ENCODE results near the gene FMO5. TPM values are rescaled to one million over a fixed set of nuclear protein-coding genes. Genes with fewer than 3 reads are reported as not detected.

Gene FMO5
- polyA plus RNA-seq, 1 donor (not counting 4 experiments of a cell fraction or from before 2014, with no cell fraction given): 0.31 TPM

DNA sequence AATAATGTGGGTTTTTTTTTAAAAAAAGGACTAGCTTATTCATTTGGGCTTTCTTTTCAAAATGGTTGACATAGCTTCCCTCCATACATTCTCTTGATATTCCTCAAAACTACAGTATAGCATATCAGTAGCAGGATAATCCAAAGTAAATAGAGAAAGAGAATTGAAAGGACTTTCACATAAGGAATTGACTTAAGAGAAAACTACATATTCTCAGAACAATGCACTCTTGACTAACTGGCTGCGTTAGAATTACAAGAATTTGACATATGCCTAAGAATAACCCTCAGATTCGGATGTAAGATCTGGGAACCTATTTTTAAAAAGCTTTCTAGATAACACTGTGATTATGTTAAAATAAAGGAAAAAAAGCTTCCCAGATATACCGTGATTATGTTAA lies 56.0 kb downstream of the FMO5 start:
- FAIRE-seq: no peak
- Histone ChIP-seq H3K9me1 (ENCODE audit: control insufficient read depth, extremely low read depth, insufficient read depth, low read length) (no peaks in the 10 kb centered on the region), H3K4me3 (ENCODE audit: control insufficient read depth in 2 of 3, extremely low read depth in 1 of 3, insufficient read depth in 2 of 3, low read depth in 1 of 3, low read length in 3 of 3) (peak overlapping the region in 2 of 3 experiments; percentile 95 to 97), H3K4me2 (ENCODE audit: control insufficient read depth, extremely low read depth, insufficient read depth, low read depth, low read length) (peak overlapping the region; percentile 57), H3K9ac (ENCODE audit: control insufficient read depth, extremely low read depth, insufficient read depth, low read length) (peak overlapping the region; percentile 34), H3K27me3 (ENCODE audit: control insufficient read depth, extremely low read depth, insufficient read depth, low read length) (no peaks in the 10 kb centered on the region), H3K4me1 (ENCODE audit: control insufficient read depth, extremely low read depth, insufficient read depth, low read length) (peaks cover 51% of the 10 kb centered on the region), H3K9me3 (ENCODE audit: control insufficient read depth, low read depth, low read length) (no peaks in the 10 kb centered on the region), H3K79me2 (ENCODE audit: control insufficient read depth, insufficient read depth, low read length) (peaks cover 61% of the 10 kb centered on the region), H3K27ac (ENCODE audit: control insufficient read depth, insufficient read depth, low read length) (peak overlapping the region; percentile 81), H3K36me3 (ENCODE audit: control insufficient read depth in 2 of 2, extremely low read depth in 1 of 2, insufficient read depth in 2 of 2, low read length in 2 of 2) (peaks cover 1 to 5% of the 10 kb centered on the region in 2 experiments), H2AFZ (ENCODE audit: control insufficient read depth, low read length) (no peak overlapping the region), H4K20me1 (ENCODE audit: control insufficient read depth, extremely low read depth, insufficient read depth, low read length) (no peaks in the 10 kb centered on the region)
- dilution Hi-C loops (cut with MboI; ENCODE audit: extremely low pct_ligation_motif_present, low sequenced_read_pairs): no loop called here
- TF ChIP-seq EZH2 (IDR thresholded peaks at IDR 0.05; ENCODE audit: low read length): no peak
- TF ChIP-seq, protein P1, sequence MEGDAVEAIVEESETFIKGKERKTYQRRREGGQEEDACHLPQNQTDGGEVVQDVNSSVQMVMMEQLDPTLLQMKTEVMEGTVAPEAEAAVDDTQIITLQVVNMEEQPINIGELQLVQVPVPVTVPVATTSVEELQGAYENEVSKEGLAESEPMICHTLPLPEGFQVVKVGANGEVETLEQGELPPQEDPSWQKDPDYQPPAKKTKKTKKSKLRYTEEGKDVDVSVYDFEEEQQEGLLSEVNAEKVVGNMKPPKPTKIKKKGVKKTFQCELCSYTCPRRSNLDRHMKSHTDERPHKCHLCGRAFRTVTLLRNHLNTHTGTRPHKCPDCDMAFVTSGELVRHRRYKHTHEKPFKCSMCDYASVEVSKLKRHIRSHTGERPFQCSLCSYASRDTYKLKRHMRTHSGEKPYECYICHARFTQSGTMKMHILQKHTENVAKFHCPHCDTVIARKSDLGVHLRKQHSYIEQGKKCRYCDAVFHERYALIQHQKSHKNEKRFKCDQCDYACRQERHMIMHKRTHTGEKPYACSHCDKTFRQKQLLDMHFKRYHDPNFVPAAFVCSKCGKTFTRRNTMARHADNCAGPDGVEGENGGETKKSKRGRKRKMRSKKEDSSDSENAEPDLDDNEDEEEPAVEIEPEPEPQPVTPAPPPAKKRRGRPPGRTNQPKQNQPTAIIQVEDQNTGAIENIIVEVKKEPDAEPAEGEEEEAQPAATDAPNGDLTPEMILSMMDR (optimal IDR thresholded peaks at IDR 0.05 in 1 of 3, IDR thresholded peaks at IDR 0.05 in 1 of 3, conservative IDR thresholded peaks at IDR 0.05 in 1 of 3; ENCODE audit: extremely low read depth in 1 of 3, insufficient read depth in 2 of 3, low read length in 3 of 3): no peak
- DNase-seq (ENCODE audit: low read depth, low spot score): no peak

DNA sequence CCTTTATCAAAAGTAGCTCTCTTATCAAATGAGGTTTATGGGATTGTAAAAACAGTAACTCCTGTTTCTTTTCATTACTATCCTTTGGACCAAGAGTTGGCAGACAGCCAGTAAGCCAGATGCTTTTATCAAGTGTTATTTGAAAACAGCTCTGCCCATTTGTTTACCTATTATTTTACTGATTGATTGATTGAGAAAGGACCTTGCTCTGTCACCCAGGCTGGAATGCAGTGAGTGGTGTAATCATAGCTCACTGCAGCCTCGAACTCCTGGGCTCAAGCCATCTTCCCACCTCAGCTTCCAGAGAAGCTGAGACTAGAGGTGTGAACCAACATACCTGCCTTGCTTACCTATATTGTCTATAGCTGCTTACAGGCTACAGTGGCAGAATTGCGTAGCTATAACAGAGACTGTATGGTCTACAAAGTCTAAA lies 56.5 kb downstream of the FMO5 start:
- peaks cover 1 to 5% of the 10 kb centered on the region in 2 experiments for H3K36me3 ChIP-seq (ENCODE audit: control insufficient read depth in 2 of 2, extremely low read depth in 1 of 2, insufficient read depth in 2 of 2, low read length in 2 of 2)
- H2AFZ ChIP-seq (ENCODE audit: control insufficient read depth, low read length): no peak overlapping the region
- FAIRE-seq (no peak), DNase-seq (ENCODE audit: low read depth, low spot score) (no peak)
- peaks cover 46% of the 10 kb centered on the region for H3K4me1 ChIP-seq (ENCODE audit: control insufficient read depth, extremely low read depth, insufficient read depth, low read length)
- H3K4me2 ChIP-seq (ENCODE audit: control insufficient read depth, extremely low read depth, insufficient read depth, low read depth, low read length): peak overlapping the region; percentile 57
- dilution Hi-C loops (cut with MboI; ENCODE audit: extremely low pct_ligation_motif_present, low sequenced_read_pairs): no loop called here
- no peaks in the 10 kb centered on the region for H3K9me3 ChIP-seq (ENCODE audit: control insufficient read depth, low read depth, low read length)
- H3K79me2 ChIP-seq (ENCODE audit: control insufficient read depth, insufficient read depth, low read length): peaks cover 64% of the 10 kb centered on the region
- H3K27ac ChIP-seq (ENCODE audit: control insufficient read depth, insufficient read depth, low read length): peak overlapping the region; percentile 81
- peak overlapping the region in 1 of 3 experiments; percentile 95 for H3K4me3 ChIP-seq (ENCODE audit: control insufficient read depth in 2 of 3, extremely low read depth in 1 of 3, insufficient read depth in 2 of 3, low read depth in 1 of 3, low read length in 3 of 3)
- no peaks in the 10 kb centered on the region for H3K27me3 ChIP-seq (ENCODE audit: control insufficient read depth, extremely low read depth, insufficient read depth, low read length)
- no peaks in the 10 kb centered on the region for H4K20me1 ChIP-seq (ENCODE audit: control insufficient read depth, extremely low read depth, insufficient read depth, low read length)
- peak overlapping the region; percentile 34 for H3K9ac ChIP-seq (ENCODE audit: control insufficient read depth, extremely low read depth, insufficient read depth, low read length)
- TF ChIP-seq EZH2 (IDR thresholded peaks at IDR 0.05; ENCODE audit: low read length): no peak
- TF ChIP-seq, protein P1 (optimal IDR thresholded peaks at IDR 0.05 in 1 of 3, IDR thresholded peaks at IDR 0.05 in 1 of 3, conservative IDR thresholded peaks at IDR 0.05 in 1 of 3; ENCODE audit: extremely low read depth in 1 of 3, insufficient read depth in 2 of 3, low read length in 3 of 3): no peak
- no peaks in the 10 kb centered on the region for H3K9me1 ChIP-seq (ENCODE audit: control insufficient read depth, extremely low read depth, insufficient read depth, low read length)

All from keratinocyte (primary cell).